Gastrocnemius medialis (tissue), 4 donors: ENCODE data around the gene MDFIC.

Experiments
- CTCF ChIP-seq, 5 experiments: fragments of 450-650 bp in 3 of 5; fragments of 200-600 bp in 2 of 5; sonication (generic) in 2 of 5; IDR thresholded peaks in 4 of 5; conservative IDR thresholded peaks in 1 of 5; 1 replicate in 4 of 5; 2 replicates in 1 of 5; pipeline ENCODE4 v1.5.1; 2016 to 2019; ENCODE audit warnings: antibody characterized with exemption in 5 of 5, mild to moderate bottlenecking in 3 of 5, moderate library complexity in 3 of 5
- POLR2A ChIP-seq, 2 donors: fragments of 450-650 bp; IDR thresholded peaks; one replicate each; pipeline ENCODE4 v1.6.1; 2017; ENCODE audit warnings: antibody characterized with exemption in 2 of 2, mild to moderate bottlenecking in 2 of 2, moderate library complexity in 2 of 2

- no peak for TF ChIP-seq CTCF (IDR thresholded peaks at IDR 0.05 in 4 of 5, conservative IDR thresholded peaks at IDR 0.05 in 1 of 5)
- TF ChIP-seq POLR2A (IDR thresholded peaks at IDR 0.05) = no peak
Observed at GRCh38 chr7:114985116-114985715, 63.3 kb downstream of the MDFIC start.
